Activated naive CD8-positive, alpha-beta T cell treated with anti-CD3 and anti-CD28 coated beads, Interleukin-2, amount 10 ng/mL, durations not matched to agents 7 days and 5 days (primary cell): ENCODE results near the gene OPN1MW2. TPM values are rescaled to one million over a fixed set of nuclear protein-coding genes. Genes with fewer than 3 reads are reported as not detected.
"Not testable (repeated sequence)": the region's sequence is repeated elsewhere in the genome, so short reads cannot be mapped to it uniquely, and the experiment has no call there.

Source experiments
- ATAC-seq: fragments of 150-1000 bp; cut with Tn5 transposase; one replicate; pipeline ENCODE4 v1.10.0; 2021; ENCODE audit warnings: low read depth, moderate library complexity
- POLR2A ChIA-PET: fragments of 350-600 bp; sonication (Branson Sonifier 250); formaldehyde crosslinking; loops from one replicate; lab custom pipeline; 2021; ENCODE audit warnings: antibody characterized with exemption; lab: Charles Lee
- DNase-seq: peaks from one replicate; pipeline ENCODE4 v3.0.0; 2021
- H3K27ac Mint-ChIP-seq: one replicate; pipeline ENCODE4 v1.8.0; 2022; ENCODE audit warnings: mild to moderate bottlenecking, mixed read lengths
- H3K27me3 Mint-ChIP-seq: one replicate; pipeline ENCODE4 v1.8.0; 2022; ENCODE audit warnings: mild to moderate bottlenecking, moderate library complexity, mixed read lengths
- H3K36me3 Mint-ChIP-seq: one replicate; pipeline ENCODE4 v1.8.0; 2021; ENCODE audit warnings: mild to moderate bottlenecking, mixed read lengths
- H3K4me1 Mint-ChIP-seq: one replicate; pipeline ENCODE4 v1.8.0; 2021; ENCODE audit warnings: mixed read lengths
- H3K4me3 Mint-ChIP-seq: one replicate; pipeline ENCODE4 v1.8.0; 2022; ENCODE audit warnings: mild to moderate bottlenecking, moderate library complexity, mixed read lengths
- H3K9me3 Mint-ChIP-seq: one replicate; pipeline ENCODE4 v1.8.0; 2021; ENCODE audit warnings: mixed read lengths
- total RNA-seq, 2 experiments: library from RNA; stranded (reverse); gene quantifications; one replicate each; pipeline ENCODE4 v1.2.3, GENCODE V29; 2021

Gene OPN1MW2
- total RNA-seq, 2 experiments from 2014 or later: not detected

- H3K9me3 Mint-ChIP-seq, POLR2A ChIA-PET, DNase-seq, H3K36me3 Mint-ChIP-seq, H3K27me3 Mint-ChIP-seq, H3K27ac Mint-ChIP-seq, H3K4me1 Mint-ChIP-seq, ATAC-seq, H3K4me3 Mint-ChIP-seq: not testable (repeated sequence)
Measured at GRCh38 chrX:154233620-154234019, 14.1 kb downstream of the OPN1MW2 start.

DNA sequence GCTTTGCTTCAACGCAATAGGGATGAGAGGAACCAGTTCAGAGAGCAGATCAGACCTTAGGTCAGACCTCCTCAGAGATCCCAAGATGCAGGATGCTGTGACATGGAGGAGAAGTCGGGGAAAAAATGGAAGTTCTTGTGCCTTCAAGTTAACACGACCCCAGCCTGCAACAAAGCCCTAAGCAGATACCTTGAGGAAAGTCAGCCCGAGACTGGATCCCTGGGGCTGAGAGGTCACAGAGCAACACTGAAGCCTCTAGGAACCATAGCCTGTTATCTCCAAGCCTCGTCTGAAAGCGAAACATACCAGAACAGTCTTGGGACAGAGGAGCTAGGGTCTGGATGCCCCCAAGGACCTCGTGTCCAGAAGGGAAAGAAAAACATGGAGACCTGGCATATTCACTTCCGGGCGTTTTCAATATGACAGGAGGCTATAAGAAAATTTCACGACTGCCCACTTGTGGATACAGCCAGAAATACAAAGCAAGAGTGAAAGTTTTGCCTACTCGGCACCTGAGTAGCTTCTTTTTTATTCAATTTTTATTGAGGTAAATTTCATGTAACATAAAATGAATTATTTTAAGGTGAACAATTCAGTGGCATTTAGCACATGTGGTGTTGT, 19.5 kb downstream of the OPN1MW2 start:
- POLR2A ChIA-PET, H3K36me3 Mint-ChIP-seq, ATAC-seq, H3K4me1 Mint-ChIP-seq, H3K27me3 Mint-ChIP-seq, H3K9me3 Mint-ChIP-seq, H3K4me3 Mint-ChIP-seq, DNase-seq, H3K27ac Mint-ChIP-seq: not testable (repeated sequence)

GRCh38 chrX:154239982-154240503, 20.5 kb downstream of the OPN1MW2 start:
- H3K27me3 Mint-ChIP-seq, ATAC-seq, H3K9me3 Mint-ChIP-seq, POLR2A ChIA-PET, H3K4me3 Mint-ChIP-seq, DNase-seq, H3K27ac Mint-ChIP-seq, H3K4me1 Mint-ChIP-seq, H3K36me3 Mint-ChIP-seq: not testable (repeated sequence)

GRCh38 chrX:154247377-154248045, 28.0 kb downstream of the OPN1MW2 start:
- H3K4me3 Mint-ChIP-seq, DNase-seq, H3K9me3 Mint-ChIP-seq, H3K4me1 Mint-ChIP-seq, H3K27ac Mint-ChIP-seq, H3K36me3 Mint-ChIP-seq, POLR2A ChIA-PET, H3K27me3 Mint-ChIP-seq: not testable (repeated sequence)
- peak; percentile 99 for ATAC-seq

- POLR2A ChIA-PET, ATAC-seq, H3K27me3 Mint-ChIP-seq: not testable (repeated sequence)
Measured at GRCh38 chrX:154248076-154248475, 28.5 kb downstream of the OPN1MW2 start.

GRCh38 chrX:154257282-154257681, 37.7 kb downstream of the OPN1MW2 start, which contains the start of gene OPN1MW3:
OPN1MW3 (plus strand) TSS chrX:154257582; CDS start chrX:154257620, 38 bp downstream.
- H3K27ac Mint-ChIP-seq, H3K36me3 Mint-ChIP-seq, H3K27me3 Mint-ChIP-seq, ATAC-seq, POLR2A ChIA-PET, H3K4me1 Mint-ChIP-seq, H3K9me3 Mint-ChIP-seq, H3K4me3 Mint-ChIP-seq, DNase-seq: not testable (repeated sequence)

More at GRCh38 chrX:154248076-154248475, 28.5 kb downstream of the OPN1MW2 start:
- not testable (repeated sequence) for H3K4me1 Mint-ChIP-seq, H3K4me3 Mint-ChIP-seq, H3K27ac Mint-ChIP-seq, DNase-seq, H3K9me3 Mint-ChIP-seq, H3K36me3 Mint-ChIP-seq

- ATAC-seq, DNase-seq, H3K36me3 Mint-ChIP-seq, H3K4me1 Mint-ChIP-seq, POLR2A ChIA-PET, H3K9me3 Mint-ChIP-seq, H3K27ac Mint-ChIP-seq, H3K4me3 Mint-ChIP-seq, H3K27me3 Mint-ChIP-seq: not testable (repeated sequence)
Measured at GRCh38 chrX:154258711-154259110, 39.2 kb downstream of the OPN1MW2 start.

DNA sequence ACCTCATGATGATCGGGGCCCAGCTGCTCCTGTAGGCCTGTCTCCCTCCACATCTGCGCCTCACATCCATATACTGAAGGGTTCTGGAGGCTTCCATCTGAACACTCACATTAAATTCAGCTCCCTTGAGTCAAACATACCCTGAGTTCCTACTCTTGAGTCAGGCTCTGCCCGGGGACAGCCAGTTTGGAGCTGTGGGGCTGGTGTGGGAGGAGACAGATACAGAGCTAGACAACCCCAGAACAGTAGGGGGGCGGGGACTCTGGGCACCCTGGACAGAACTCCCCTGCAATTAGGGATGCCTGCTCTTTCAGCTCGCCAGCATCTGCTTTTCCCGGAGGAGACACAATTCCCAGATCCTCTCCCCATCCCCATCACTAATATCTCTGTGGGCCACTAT, 43.5 kb downstream of the OPN1MW2 start:
- DNase-seq, H3K4me1 Mint-ChIP-seq, H3K9me3 Mint-ChIP-seq, ATAC-seq, POLR2A ChIA-PET, H3K27ac Mint-ChIP-seq, H3K36me3 Mint-ChIP-seq, H3K27me3 Mint-ChIP-seq, H3K4me3 Mint-ChIP-seq: not testable (repeated sequence)

GRCh38 chrX:154269245-154269644, 49.7 kb downstream of the OPN1MW2 start:
- H3K27me3 Mint-ChIP-seq, H3K4me1 Mint-ChIP-seq, DNase-seq, H3K9me3 Mint-ChIP-seq, ATAC-seq, H3K27ac Mint-ChIP-seq, H3K36me3 Mint-ChIP-seq, H3K4me3 Mint-ChIP-seq, POLR2A ChIA-PET: not testable (repeated sequence)

Other genes starting within 250 kb of the OPN1MW2 start
- gene HCFC1, start 247.9 kb upstream of the OPN1MW2 start, total RNA-seq: 100 to 1,000 TPM; 101 to 107 TPM
- 1 to 10 TPM; 8.6 to 9.7 TPM for gene TMEM187, start 247.0 kb upstream of the OPN1MW2 start, total RNA-seq
- 100 to 1,000 TPM; 127 to 135 TPM for gene IRAK1, start 199.9 kb upstream of the OPN1MW2 start, total RNA-seq
- gene MECP2, start 122.0 kb upstream of the OPN1MW2 start, total RNA-seq: 10 to 100 TPM; 81.9 to 82.8 TPM
- not detected for gene OPN1LW, start 75.5 kb upstream of the OPN1MW2 start, total RNA-seq
- gene OPN1MW, start 37.2 kb upstream of the OPN1MW2 start, total RNA-seq: not detected
- not detected for gene OPN1MW3, start 37.8 kb downstream of the OPN1MW2 start, total RNA-seq
- gene TEX28, start 75.4 kb downstream of the OPN1MW2 start, total RNA-seq: not detected
- gene TKTL1, start 76.0 kb downstream of the OPN1MW2 start, total RNA-seq: 1 to 10 TPM in 1 of 2 experiments, under 1 TPM in 1; 0.31 to 1.2 TPM
- 100 to 1,000 TPM; 985 to 994 TPM for gene FLNA, start 154.9 kb downstream of the OPN1MW2 start, total RNA-seq
- 10 to 100 TPM; 66.1 to 68.1 TPM for gene EMD, start 159.5 kb downstream of the OPN1MW2 start, total RNA-seq
- gene RPL10, start 178.6 kb downstream of the OPN1MW2 start, total RNA-seq: 1,000 to 10,000 TPM; 2,867 to 2,975 TPM
- gene DNASE1L1, start 189.5 kb downstream of the OPN1MW2 start, total RNA-seq: 10 to 100 TPM; 20.5 to 26.2 TPM
- gene TAFAZZIN, start 191.8 kb downstream of the OPN1MW2 start, total RNA-seq: 10 to 100 TPM; 94.7 to 95.3 TPM
- 10 to 100 TPM; 46.9 to 51.1 TPM for gene ATP6AP1, start 208.9 kb downstream of the OPN1MW2 start, total RNA-seq
- 100 to 1,000 TPM; 138 to 147 TPM for gene GDI1, start 217.4 kb downstream of the OPN1MW2 start, total RNA-seq
- 10 to 100 TPM; 59.2 to 70.3 TPM for gene FAM50A, start 224.4 kb downstream of the OPN1MW2 start, total RNA-seq
- 10 to 100 TPM; 62.5 to 64.1 TPM for gene PLXNA3, start 238.5 kb downstream of the OPN1MW2 start, total RNA-seq